ENCODE measurements around the gene ARHGAP33. TPM values are rescaled to one million over a fixed set of nuclear protein-coding genes. Genes with fewer than 3 reads are reported as not detected.

The ARHGAP33 gene
- polyA plus RNA-seq, 4 donors = 18.4 to 43.8 (median 26.5) TPM

DNA sequence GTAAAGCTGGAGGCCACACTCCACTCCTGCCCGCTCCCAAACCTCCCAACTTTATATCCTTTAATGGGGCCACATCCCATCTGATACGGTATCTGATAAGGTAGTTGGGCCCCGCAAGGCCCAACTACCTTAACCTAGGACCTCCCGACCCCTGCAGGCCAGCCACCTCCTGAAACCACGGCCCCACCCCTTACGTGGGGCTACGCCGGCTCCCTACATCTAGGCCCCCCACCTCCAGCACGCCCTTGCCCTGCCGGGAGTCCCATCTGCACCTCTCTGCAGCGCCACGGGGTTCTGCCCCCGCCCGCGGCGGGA is 35.3 kb upstream of the ARHGAP33 start:
- DNase-seq (ENCODE audit: low read depth in 4 of 4, low spot score in 3 of 4) = no peak

DNA sequence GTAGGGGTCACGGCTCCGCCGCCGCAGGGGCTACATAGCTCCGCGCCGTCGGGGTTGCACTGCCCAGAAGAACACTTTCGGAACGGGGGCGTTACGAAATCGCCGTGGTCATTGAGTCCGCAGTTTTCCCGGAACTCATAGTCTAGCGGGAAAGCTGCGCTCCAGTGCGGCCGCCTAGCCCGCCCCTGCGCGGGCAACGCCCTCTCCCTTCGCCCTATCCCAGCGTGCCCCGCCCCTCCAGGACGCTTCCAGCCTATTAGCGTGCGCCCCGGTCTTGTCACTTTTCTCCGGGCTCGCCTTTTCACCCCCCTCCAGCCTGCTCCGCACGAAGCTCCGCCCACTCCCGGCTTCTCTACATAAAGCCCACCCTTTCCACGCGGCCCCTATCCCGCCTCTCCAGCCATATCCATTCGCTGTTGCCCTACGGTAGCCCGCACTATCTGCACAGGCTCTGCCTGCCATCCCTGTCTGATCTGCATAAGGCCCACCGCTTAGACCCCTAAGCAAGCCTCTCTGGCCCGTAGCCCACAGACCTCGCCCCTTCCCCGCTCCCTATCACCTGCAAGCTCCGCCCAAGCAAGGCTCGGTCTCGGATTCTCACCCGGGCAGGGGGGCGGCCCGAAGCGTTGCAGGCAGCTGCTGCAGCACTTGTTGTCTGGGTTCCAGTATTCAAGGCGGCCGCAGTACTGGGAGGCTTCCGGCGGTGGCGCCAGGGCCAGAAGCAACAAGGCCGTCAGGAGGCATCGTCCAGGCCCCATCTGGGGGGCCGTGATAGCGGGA is 34.8 kb upstream of the ARHGAP33 start:
- DNase-seq (ENCODE audit: low read depth in 4 of 4, low spot score in 3 of 4) = peak; percentile 89 to 96 (median 92)

DNA sequence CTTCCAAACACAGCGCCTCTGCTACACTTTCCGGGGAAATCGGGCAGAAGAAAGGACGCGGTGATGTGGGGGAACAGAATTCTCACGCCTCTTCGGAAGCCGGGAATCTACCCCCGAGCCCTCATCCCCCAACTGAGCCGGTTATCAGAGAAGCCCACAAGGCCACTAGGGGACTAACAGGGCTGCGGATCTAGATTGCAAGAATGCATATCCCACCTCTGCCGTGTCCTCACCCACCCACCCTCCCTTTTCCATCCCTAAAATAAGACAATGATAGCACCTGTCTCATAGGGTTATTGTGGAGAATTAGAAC is 34.2 kb upstream of the ARHGAP33 start:
- DNase-seq (ENCODE audit: low read depth in 4 of 4, low spot score in 3 of 4) = no peak

DNA sequence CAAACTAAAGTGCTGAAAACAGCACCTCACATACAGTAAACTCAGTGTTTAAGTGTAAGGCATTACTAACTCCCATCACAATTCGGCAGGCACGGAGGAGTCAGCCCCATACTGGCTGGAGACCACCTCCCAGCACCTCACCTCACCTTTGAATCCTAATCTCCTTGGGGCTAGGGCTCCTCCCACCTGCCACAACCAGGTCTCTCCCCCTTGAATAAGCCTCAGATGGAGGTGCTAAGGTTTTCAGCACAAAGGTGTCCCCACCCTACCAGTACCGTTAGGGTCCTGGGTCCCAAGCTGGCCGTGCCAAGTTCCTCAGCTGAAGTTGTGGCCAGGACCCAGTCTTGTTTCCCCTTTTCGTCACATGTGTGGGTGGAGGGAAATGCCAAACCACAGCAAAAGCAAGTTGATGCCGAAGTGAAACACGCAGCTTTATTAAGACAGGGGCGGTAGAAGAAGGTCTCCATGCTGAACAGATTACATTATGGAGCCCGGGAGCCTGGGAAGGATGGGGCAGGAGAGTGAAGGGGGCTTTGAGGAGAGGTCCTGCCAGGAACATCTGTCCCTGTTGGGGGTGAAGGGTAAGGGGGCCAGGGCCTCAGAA is 33.1 kb upstream of the ARHGAP33 start, which contains the start of gene IGFLR1:
Gene IGFLR1, minus strand, starts transcription at position 332 of the 604 bp plus-strand sequence. CDS start 1,272 bp downstream, outside the sequence.
- no peak for DNase-seq (ENCODE audit: low read depth in 4 of 4, low spot score in 3 of 4)

DNA sequence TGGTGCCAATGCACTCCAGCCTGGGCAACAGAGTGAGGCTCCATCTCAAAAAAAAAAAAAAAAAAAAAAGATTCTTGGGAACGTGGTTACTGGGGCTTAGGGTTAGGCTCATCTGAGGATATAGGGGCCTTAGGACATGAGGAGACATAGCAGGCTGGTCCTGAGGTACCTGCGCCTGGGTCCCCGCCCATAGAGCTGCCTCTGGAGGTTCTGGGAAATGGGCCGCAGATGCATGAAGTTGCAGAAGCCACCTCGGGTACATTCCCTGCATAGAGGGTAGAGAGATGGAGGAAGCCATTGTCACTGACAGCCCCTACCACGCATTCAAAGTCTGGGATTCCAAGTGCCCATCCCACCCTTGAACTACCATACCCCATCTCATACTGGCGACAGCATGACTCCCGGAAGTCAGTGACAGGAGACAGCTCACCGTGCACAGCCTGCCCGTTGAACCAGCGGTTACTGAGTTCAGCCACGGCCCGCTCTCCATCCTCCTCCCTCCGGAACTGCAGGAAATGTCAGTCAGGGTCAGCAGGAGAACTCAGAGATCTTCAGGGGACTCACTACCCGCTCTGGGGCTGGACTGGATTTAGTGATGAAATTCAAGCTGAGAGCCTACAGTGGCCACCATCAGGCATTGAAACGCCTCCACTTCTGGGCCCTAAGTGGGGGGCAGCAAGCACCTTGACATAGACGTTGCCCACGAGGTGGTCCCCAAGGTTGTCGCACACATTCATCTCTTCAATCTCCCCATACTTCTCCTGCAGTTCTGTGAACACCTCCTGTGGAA is 31.5 kb upstream of the ARHGAP33 start:
- no peak for DNase-seq (ENCODE audit: low read depth in 4 of 4, low spot score in 3 of 4)

DNA sequence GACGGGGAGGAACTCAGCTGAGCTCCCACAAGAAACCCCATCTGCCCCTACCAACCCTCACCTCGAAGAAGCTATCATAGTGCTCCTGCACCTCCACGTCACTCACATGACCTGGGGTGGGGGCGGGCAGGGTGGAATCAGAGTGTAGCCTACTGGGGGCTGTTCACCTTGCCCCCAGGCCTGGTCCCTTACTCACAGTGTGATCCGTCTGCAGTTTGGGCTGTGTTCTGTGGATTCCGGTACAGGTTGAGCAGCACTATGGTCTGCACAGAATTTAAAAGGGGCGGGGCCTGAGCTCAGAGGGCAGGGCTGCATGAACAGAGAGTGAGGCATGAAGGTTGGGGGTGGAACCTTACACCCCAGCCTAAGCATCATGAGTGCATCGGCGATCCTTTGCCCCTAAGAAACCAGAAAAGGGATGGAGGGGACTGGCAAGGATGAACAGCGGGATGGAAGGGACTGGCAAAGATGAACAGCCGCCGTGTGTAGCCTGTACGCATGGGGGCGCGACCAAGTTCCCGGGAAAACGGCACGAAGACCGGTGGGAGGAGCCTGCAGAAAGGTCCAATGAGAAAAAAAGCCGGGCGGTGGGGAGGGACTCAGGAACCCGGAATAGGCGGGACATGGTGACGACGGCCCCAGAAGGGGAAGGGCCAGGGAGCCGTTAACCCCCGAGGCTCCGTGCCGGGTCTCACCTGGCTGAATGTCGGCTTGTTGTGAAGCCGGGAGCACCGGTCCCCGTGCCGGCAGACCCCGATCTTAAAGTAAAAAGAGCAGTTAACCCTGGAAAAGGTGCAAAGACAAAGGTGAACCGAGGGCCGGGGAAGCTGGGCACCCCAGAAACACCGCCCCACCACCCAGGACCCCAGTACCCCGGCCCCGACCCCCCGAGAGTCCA is 30.7 kb upstream of the ARHGAP33 start:
- DNase-seq (ENCODE audit: low read depth in 4 of 4, low spot score in 3 of 4) = peak; percentile 85 to 93 (median 91)

DNA sequence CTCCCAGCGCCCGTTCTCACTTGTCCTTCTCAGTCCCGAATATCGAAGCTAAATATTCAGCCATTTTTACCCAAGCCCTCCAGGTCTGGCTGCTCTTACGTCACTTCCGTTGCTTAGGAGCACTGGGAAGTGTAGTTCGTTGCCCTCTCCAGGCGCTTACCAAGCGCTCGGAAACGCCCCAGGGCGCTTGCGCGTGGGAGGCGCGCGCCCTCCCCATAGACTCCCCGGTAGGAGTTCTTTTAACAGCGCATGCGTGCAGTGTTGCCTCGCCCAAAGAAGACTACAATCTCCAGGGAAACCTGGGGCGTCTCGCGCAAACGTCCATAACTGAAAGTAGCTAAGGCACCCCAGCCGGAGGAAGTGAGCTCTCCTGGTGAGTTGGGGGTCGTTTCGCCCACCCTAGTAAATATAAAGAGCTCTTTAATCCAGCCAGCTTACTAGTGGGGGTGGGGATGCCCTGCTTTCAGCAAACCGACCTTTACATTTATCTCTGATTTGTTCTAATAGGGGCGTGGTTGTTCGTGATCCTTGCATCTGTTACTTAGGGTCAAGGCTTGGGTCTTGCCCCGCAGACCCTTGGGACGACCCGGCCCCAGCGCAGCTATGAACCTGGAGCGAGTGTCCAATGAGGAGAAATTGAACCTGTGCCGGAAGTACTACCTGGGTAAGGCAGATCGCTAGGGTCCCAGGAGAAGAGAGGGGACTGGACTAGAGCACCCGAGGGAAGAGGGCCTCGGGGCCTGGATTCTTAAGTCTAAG is 29.9 kb upstream of the ARHGAP33 start, which contains the start of the genes PSENEN and U2AF1L4:
Gene PSENEN, plus strand, starts transcription at position 324 of the 759 bp plus-strand sequence. Its CDS starts 280 bp downstream, at position 604.
Gene U2AF1L4, minus strand, starts transcription at position 91 of the 759 bp plus-strand sequence. Its CDS starts 27 bp downstream, at position 64.
- peak; percentile 98 to 99 (median 98) for DNase-seq (ENCODE audit: low read depth in 4 of 4, low spot score in 3 of 4)

DNA sequence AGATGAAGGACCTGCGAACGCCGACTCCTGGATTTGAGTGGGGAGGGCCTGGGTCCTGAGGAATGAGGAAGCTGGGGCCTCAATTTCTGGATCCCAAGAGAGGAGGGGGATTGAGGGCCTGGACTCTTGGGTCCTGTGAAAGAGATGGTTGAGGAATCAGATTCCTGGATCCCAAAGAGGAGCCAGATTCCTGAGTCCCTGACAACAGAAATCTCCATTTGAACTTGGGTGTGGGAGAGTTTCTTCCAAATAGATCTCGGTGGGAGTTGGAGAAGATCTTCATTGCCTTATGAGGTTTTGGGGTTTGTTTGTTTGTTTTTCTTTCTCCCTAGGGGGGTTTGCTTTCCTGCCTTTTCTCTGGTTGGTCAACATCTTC is 29.3 kb upstream of the ARHGAP33 start:
- DNase-seq (ENCODE audit: low read depth in 4 of 4, low spot score in 3 of 4) = no peak

DNA sequence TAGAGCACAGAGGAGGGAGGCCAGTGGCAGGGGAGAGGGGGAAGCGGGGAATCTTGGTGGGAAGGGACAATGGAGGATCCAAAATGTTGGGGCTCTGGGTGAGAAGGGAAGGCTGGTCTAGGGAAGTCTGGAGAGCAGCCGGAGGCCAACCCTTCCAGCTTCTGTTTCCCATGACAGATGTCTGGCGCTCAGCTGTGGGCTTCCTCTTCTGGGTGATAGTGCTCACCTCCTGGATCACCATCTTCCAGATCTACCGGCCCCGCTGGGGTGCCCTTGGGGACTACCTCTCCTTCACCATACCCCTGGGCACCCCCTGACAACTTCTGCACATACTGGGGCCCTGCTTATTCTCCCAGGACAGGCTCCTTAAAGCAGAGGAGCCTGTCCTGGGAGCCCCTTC is 28.8 kb upstream of the ARHGAP33 start:
- DNase-seq (ENCODE audit: low read depth in 4 of 4, low spot score in 3 of 4) = no peak

DNA sequence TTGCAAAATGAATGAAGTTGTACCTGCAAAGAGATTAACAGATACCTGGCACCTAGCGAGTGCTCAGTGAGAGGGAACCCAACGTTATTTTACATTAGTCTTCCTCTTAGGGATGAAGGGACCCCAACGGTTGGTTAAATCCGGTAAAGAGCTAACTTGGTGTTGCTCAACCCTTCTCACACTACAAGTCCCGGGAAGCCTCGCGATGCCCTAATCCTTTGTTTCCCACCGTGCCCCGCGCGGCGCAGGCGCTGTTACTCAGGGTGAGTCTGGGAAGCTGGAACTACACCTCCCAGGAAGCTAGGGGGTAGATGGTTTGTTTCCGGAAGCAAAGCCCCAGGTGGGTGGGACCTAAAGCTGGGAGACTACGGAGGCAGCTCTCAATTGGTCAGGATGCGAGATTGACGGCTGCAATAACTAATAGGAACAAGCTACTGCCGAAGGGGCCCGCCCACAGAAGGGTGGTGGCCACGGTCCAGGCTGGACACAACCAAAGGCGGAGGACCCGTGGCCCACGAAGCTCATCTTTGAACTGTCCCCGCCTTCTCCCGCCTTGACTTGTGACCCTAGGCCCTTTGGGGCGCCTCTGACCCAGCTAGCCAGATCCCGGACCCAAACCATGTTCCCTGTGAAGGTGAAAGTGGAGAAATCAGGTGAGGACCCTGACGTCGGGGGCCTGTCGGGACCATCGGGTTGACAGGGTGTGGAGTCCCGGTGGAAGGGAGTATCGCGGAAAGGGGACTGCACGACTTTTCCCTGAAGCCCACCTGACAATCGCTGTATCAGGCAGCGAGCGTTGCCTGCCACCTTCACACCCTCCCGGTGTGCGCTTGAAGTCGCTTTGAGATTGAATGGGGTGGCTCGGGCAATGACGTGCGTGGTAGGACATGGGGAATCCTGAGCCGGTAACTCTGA is 27.0 kb upstream of the ARHGAP33 start, which contains the start of gene LIN37:
Gene LIN37, plus strand, starts transcription at position 471 of the 915 bp plus-strand sequence. Its CDS starts 149 bp downstream, at position 620.
- DNase-seq (ENCODE audit: low read depth in 4 of 4, low spot score in 3 of 4) = peak; percentile 98 to 99 (median 98)

DNA sequence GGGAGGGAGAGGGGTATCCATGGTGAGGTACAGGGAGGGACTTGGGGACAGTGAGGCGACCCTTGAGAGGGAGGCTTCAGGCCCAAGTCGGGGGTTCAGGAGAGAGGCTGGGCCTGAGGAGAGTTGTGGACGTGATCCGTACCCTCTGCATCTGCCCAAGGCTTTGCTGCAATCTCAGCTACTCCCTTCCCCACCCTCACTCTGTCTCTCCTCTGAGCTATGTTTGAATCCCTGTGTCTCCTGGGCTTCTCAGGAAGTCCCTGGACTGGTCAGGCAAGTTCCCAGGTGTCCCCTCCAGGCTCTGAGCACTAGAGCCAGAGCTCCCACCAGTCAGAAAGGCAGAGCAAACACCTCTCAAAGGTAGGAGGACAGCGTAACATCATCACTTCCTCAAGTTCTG is 25.2 kb upstream of the ARHGAP33 start:
- no peak for DNase-seq (ENCODE audit: low read depth in 4 of 4, low spot score in 3 of 4)

DNA sequence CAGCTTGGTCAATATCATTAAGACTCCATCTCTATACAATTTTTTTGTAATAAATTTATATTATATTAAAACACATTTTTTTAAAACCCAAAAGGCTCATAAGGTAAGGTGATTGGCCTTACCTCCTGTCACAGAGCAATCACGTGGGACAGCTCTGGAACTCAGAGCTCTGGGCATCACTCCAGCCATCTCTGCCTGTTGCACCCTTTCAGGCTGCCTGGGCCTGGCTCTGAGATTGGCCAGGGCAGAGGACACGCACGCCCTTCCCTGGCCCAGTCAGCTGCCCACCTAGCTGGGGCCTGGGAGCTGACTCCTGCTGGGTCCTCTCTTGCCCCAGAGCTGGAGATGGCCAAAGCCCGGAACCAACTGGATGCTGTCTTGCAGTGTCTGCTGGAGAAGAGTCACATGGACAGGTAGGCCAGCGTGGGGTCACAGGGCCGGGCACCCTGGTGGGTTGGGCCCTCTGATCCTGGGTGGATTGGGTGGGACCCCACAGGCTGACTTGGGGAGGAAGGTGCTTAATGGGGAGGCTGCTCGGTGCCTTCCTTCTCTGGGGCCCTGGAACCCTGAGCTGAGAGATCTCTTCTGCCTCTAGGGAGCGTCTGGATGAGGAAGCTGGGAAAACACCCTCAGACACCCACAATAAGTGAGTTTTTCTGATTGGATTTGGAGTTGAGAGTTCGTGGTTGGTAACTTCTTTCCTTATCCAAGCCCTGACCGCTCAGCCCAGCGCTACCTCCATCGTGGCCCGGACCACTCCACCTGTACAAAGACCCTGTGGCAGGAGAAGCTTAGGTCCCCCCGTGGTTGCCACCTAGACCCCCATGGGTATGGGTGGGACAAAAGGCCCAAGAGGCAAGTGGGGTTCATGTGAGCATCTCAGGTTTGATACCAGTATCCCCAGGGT is 23.3 kb upstream of the ARHGAP33 start:
- DNase-seq (ENCODE audit: low read depth in 4 of 4, low spot score in 3 of 4) = no peak

DNA sequence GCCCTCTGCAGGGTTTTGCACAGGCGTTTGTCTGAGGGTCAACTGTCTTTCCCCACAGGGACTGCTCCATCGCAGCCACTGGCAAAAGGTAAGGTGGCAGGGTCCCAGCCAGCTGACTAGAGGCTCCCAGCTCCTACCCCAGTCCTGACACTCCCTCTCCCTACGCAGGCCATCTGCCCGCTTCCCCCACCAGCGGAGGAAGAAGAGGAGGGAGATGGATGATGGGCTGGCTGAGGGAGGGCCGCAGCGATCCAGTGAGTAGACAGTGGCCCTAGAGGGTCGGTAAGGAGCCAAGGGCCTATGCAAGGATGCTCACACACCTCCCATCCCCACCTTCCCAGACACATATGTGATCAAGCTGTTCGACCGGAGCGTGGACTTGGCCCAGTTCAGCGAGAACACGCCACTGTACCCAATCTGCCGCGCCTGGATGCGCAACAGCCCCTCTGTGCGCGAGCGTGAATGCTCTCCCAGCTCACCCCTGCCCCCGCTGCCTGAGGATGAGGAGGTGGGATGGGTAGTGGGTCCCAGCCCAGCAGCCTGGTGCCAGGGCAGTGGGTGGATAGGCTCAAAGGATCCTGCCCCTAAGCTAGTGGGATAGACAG is 22.5 kb upstream of the ARHGAP33 start:
- no peak for DNase-seq (ENCODE audit: low read depth in 4 of 4, low spot score in 3 of 4)

DNA sequence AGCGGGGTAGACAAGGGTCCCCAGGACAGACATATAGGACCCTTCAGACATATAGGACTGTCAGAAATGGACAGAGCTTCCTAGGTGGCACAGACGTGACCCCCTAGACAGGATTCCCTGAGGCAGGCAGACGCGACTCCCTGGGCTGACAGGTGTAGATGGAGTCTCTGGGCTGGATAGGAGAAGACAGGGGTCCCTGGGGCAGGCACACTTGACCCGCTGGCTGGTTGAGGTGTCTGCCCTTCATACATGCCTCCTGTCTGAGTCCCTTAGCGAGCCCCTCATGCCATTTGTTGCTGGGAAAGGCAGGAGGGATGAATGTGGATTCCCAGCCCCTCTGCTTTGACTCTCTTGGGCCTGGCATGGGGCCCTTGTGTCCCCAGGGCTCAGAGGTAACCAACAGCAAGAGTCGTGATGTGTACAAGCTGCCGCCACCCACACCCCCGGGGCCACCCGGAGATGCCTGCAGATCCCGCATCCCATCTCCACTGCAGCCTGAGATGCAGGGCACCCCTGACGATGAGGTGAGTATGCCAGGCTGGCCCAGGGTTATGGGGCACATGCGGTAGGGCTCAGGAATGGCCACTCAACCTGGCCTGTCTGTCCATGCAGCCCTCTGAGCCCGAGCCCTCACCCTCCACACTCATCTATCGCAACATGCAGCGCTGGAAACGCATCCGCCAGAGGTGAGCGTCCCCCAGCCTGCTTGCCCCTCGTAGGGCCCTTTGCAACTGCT is 21.6 kb upstream of the ARHGAP33 start:
- DNase-seq (ENCODE audit: low read depth in 4 of 4, low spot score in 3 of 4) = no peak

DNA sequence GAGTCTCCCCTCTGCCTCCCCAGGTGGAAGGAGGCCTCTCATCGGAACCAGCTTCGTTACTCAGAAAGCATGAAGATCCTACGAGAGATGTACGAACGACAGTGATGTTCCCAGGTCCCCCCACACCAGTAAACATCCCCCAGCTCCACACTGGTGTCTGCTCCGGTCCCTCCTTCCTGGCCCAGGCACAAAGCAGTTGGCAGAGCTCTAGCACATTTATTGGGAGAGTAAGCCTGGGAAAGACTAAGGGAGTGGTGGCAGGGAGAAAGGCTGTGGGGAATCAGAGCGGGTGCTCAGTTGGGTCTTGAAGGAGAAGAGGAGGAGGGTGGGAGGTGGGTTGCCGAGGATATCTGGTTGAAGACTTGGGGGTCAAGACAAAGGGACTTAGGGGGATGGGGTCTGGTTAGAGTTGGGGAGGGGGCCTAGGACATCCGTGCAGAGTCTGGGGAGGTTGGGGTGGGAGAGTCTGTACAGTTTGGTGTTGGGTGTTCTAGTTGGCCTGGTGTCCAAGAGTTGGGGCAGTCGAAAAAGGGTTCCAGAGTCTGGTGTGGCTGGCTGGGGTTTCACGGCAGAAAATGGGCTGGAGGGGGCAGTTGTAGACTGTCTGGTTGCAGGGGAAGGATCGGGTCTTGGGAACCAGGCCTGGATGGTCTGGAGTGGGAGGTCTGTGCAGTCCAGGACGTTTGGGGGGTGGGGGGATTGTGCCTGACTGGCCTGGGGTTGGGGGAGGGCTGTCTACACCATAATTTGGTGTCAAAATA is 20.8 kb upstream of the ARHGAP33 start:
- no peak for DNase-seq (ENCODE audit: low read depth in 4 of 4, low spot score in 3 of 4)

DNA sequence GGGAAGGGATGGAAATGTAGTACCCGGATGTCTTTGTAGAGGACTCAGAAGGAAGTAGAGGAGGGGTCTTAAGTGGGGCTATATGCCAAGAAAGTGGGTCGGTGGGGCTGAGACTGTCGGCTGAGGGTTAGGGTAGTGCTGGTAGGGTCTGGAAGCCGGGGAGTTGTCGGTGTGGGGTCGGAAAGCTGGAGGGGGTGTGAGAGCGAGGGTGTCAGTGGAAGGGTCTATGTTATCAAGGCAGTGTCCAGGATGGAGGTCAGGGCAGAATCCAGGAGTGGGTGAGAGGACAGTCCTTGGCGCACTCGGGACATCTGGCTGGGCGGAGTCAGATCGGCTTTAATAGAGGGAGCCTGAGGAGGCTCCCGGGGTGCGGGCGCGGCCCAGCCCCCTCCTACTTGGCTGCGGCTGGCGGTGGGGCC is 20.2 kb upstream of the ARHGAP33 start:
- DNase-seq (ENCODE audit: low read depth in 4 of 4, low spot score in 3 of 4) = no peak
